ENCODE measurements around the gene SREBF1. TPM values are rescaled to one million over a fixed set of nuclear protein-coding genes. Genes with fewer than 3 reads are reported as not detected.

SREBF1 gene
- total RNA-seq, 1 donor from 2014 or later, result 365 TPM

DNA sequence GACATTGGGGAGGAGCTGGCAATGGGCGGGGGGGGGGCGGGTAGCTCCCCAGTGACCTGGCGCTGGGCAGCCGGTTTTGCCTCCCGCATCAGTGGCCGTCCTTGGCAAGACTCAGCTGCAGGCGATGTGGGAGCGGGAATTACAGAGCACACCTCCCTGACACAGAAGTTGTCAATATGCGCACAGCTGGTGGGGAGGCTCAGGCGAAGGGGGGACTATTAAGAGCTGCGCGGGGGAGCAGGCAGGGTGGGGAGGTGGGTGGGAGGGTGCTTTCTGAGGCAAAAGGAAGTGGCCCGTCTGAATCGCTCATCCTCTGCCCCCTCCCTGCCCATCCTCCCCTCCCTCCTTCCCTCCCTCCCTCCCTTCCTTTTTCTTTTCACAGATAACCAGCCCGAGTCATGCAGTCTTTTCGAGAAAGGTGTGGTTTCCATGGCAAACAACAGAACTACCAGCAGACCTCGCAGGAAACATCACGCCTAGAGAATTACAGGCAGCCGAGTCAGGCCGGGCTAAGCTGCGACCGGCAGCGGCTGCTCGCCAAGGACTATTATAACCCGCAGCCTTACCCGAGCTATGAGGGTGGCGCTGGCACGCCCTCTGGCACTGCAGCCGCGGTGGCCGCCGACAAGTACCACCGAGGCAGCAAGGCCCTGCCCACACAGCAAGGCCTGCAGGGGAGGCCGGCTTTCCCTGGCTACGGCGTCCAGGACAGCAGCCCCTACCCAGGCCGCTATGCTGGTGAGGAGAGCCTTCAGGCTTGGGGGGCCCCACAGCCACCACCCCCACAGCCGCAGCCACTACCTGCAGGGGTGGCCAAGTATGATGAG is 44.0 kb downstream of the SREBF1 start:
- Mint-ChIP-seq H3K27ac (ENCODE audit: unreplicated experiment) (peak overlapping the region; percentile 100), H3K27me3 (ENCODE audit: unreplicated experiment) (peaks cover 41% of the 10 kb centered on the region), H3K4me3 (ENCODE audit: unreplicated experiment) (peak overlapping the region; percentile 81), H3K9me3 (ENCODE audit: unreplicated experiment) (peaks cover 45% of the 10 kb centered on the region), H3K36me3 (ENCODE audit: unreplicated experiment) (peaks cover 3% of the 10 kb centered on the region), H3K4me1 (ENCODE audit: low read depth, unreplicated experiment) (peaks cover 48% of the 10 kb centered on the region)
- DNase-seq, result peak; percentile 71
- TF ChIP-seq, protein P1, sequence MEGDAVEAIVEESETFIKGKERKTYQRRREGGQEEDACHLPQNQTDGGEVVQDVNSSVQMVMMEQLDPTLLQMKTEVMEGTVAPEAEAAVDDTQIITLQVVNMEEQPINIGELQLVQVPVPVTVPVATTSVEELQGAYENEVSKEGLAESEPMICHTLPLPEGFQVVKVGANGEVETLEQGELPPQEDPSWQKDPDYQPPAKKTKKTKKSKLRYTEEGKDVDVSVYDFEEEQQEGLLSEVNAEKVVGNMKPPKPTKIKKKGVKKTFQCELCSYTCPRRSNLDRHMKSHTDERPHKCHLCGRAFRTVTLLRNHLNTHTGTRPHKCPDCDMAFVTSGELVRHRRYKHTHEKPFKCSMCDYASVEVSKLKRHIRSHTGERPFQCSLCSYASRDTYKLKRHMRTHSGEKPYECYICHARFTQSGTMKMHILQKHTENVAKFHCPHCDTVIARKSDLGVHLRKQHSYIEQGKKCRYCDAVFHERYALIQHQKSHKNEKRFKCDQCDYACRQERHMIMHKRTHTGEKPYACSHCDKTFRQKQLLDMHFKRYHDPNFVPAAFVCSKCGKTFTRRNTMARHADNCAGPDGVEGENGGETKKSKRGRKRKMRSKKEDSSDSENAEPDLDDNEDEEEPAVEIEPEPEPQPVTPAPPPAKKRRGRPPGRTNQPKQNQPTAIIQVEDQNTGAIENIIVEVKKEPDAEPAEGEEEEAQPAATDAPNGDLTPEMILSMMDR (IDR thresholded peaks at IDR 0.05; ENCODE audit: partially characterized antibody, unreplicated experiment), result no peak

DNA sequence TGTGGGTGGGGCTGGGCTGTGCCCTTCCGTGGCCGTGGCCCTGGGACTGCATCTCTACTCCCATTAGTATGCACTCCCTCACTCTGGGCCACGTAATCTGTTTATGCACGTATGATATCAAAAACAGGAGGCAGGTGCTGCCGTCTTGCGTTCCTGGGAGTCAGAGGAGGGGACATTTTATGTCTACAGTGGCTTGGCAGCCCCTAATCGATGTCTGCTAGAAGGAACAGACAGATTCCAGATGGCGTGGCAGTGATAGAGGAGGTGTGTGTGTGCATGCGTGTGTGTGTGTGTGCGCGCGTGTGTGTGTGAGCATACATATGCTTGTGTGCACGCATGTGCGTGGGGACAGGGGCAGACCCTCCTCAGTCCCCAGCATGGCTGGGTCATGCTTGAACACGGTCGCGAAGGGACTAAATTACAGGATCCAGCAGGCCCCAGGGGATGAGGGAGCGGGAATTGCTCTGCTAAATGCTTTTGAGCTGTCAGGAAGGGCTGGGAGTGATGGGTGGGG is 44.7 kb downstream of the SREBF1 start:
- H3K27ac Mint-ChIP-seq (ENCODE audit: unreplicated experiment), result peak overlapping the region; percentile 100
- DNase-seq, result peak; percentile 76
- no peaks in the 10 kb centered on the region for H3K36me3 Mint-ChIP-seq (ENCODE audit: unreplicated experiment)
- H3K27me3 Mint-ChIP-seq (ENCODE audit: unreplicated experiment), result peaks cover 44% of the 10 kb centered on the region
- peaks cover 52% of the 10 kb centered on the region for H3K4me1 Mint-ChIP-seq (ENCODE audit: low read depth, unreplicated experiment)
- H3K9me3 Mint-ChIP-seq (ENCODE audit: unreplicated experiment), result peaks cover 45% of the 10 kb centered on the region
- H3K4me3 Mint-ChIP-seq (ENCODE audit: unreplicated experiment), result peak overlapping the region; percentile 81
- TF ChIP-seq, protein P1 (IDR thresholded peaks at IDR 0.05; ENCODE audit: partially characterized antibody, unreplicated experiment), result no peak

DNA sequence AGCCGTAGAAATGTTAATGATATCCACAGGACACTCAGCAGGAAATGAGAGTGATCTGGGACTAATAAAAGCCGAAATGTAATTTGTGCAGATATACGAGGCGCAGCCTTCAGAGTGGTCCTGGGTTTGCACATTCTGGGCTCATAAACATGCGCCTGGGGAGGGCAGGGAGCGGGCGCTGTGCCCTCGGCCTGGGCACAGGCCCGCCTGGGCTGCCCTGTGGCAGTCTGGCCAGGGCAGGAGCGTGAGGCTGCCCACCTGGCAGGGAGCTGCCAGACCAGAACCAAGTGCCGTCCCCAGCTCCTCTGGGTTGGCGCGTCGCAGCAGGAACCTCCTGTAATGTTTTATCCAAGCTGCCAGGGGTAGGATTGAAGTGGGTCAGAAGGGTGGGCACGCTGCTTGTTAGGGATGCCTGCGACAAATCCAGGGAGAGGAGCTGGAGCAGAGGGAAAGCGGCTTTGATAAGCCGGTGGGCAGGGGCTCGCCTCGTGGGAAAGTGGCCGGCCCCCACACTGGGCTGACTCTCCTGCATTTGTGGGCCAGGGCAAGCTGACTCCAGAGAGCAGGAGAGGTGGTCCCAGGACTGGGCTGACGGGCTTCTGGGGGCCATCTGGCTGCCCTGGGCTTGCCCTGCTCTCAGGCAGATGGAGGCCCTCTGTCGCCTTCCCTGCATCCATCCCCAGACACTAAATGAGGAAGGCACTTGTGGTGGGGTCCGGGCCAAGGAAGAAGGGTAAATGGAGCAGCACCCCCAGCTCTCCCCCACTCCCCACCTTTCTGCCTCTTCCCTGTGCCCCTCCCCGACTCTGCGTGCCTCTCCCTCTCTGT is 45.9 kb downstream of the SREBF1 start:
- H3K4me1 Mint-ChIP-seq (ENCODE audit: low read depth, unreplicated experiment), result peaks cover 63% of the 10 kb centered on the region
- no peaks in the 10 kb centered on the region for H3K36me3 Mint-ChIP-seq (ENCODE audit: unreplicated experiment)
- H3K9me3 Mint-ChIP-seq (ENCODE audit: unreplicated experiment), result peaks cover 43% of the 10 kb centered on the region
- peak; percentile 70 for DNase-seq
- H3K4me3 Mint-ChIP-seq (ENCODE audit: unreplicated experiment), result peak overlapping the region; percentile 81
- peak overlapping the region; percentile 100 for H3K27ac Mint-ChIP-seq (ENCODE audit: unreplicated experiment)
- H3K27me3 Mint-ChIP-seq (ENCODE audit: unreplicated experiment), result peaks cover 44% of the 10 kb centered on the region
- TF ChIP-seq, protein P1 (IDR thresholded peaks at IDR 0.05; ENCODE audit: partially characterized antibody, unreplicated experiment), result no peak

DNA sequence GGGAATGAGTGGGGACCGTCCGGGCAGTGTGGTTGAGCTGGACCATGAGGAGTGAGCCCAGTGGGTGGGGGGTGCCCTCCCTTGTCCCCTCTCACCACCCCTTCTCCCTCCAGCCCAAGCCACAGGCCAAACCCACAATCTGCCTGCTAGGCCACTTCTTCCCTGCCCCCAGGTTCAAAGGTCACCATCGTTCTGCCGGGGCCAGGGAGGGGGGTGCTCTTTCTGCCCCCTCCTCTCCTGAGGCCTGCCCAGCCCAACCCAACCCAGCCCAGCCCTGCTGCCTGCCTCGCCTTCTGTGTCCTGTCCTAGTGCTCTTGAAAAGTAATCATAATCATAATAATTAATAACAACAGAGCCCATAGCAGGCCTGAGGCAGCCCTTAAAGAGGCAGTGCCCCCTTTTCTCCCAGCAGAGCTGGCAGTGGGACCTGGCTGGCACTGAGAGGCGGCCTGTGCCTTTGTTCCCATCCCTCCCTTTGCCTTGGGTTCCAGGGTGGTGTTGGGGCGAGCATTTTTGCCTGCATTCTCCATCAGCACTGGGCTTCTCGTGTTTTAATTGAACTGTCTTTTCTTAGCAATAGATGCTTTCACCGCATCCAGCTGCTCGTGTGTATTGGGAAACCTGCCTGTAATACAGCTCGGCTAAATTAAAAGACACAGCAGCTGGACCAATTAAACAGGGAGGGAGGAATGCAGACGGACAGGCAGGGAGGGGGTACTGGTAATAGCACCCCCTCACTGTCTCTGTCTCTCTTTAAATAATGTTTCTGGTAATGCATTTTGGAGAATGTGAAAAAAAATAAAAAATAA is 46.8 kb downstream of the SREBF1 start:
- Mint-ChIP-seq H3K27me3 (ENCODE audit: unreplicated experiment) (peaks cover 48% of the 10 kb centered on the region), H3K4me3 (ENCODE audit: unreplicated experiment) (peak overlapping the region; percentile 82), H3K27ac (ENCODE audit: unreplicated experiment) (peak overlapping the region; percentile 100), H3K9me3 (ENCODE audit: unreplicated experiment) (peaks cover 47% of the 10 kb centered on the region), H3K4me1 (ENCODE audit: low read depth, unreplicated experiment) (peaks cover 71% of the 10 kb centered on the region), H3K36me3 (ENCODE audit: unreplicated experiment) (no peaks in the 10 kb centered on the region)
- DNase-seq, result no peak
- TF ChIP-seq, protein P1 (IDR thresholded peaks at IDR 0.05; ENCODE audit: partially characterized antibody, unreplicated experiment), result no peak

Measured in glutamatergic neuron (in vitro differentiated cells).